ENCODE data around the gene RPL4.

Gene RPL4

DNA sequence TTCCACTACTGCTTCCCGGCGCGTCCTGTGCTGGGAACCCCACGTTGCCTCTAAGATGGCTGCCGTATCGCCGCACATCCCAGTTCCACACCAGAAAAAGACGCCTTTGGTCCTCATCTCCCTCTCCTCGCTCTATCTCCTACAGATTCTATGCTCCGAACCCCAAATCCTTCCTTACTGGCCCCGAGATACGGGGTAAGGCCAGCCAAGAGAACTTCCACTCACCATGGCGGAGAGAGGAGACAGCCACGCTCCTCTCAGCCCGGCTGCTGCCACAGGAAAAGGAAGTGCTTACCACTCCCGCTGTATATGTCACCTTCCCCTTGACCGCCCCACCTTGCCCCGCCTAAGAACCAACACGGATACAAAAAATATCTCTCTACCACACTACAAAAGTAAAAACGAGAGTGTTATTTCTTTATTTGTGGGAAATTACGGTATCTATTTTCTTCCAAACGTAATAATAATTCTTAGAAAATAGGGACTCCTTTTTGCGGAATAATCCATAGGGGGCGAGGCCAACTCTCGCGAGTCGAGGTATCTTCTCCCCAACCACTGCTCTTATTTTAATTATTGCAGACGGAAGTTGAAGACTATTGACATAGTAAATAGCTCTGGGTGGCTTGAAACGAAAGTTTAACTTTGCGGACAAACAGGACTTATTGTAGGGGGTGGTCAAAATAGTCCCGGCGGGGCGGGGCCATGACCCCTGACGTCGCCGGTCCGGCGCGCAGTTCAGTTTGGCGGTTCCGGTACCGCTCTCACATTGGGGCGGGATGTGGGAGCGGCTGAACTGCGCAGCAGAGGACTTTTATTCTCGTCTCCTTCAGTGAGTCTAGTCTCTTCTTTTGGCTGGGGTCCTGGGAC lies at the start of gene RPL4, which contains the start of gene ZWILCH:
Gene RPL4, minus strand, starts transcription at position 293 of the 867 bp plus-strand sequence. Its CDS starts 65 bp downstream, at position 228.
Gene ZWILCH, plus strand, starts transcription at position 764 of the 867 bp plus-strand sequence. Its CDS starts 13 bp downstream, at position 777.
- no peaks in the 10 kb centered on the region for H3K9me3 Mint-ChIP-seq
- H3K27ac Mint-ChIP-seq (ENCODE audit: low read depth) = peak within 1 kb of the TSS; percentile 96
- peak; percentile 89 for ATAC-seq (replicated peaks; ENCODE audit: extremely low read depth, poor library complexity, severe bottlenecking)
- no peaks in the 10 kb centered on the region for H3K27me3 Mint-ChIP-seq
- DNase-seq (ENCODE audit: low spot score in 2 of 2) = peak; percentile 75 to 80
- peak within 1 kb of the TSS; percentile 88 for H3K4me3 Mint-ChIP-seq
- peaks cover 48% of the 10 kb centered on the region for H3K4me1 Mint-ChIP-seq
- peaks cover 50% of the 10 kb centered on the region for H3K36me3 Mint-ChIP-seq (ENCODE audit: insufficient read depth)

DNA sequence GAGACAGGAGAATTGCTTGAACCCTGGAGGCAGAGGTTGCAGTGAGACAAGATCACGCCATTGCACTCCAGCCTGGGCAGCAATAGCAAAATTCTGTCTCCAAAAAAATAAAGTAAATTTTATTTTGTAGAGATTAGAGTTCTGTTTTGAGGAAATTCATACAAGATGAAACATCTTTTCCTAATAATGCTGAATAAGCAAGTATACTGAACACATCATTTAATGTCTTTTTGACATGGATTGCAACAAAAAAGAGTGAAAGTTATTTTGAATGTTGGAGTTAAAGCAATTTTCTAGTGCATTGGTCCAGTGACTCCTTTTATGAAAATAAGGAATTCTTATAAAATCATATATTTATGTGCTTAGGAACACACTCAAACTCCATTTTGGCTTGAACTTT lies 40.6 kb upstream of the RPL4 start:
- H3K27ac Mint-ChIP-seq (ENCODE audit: low read depth) = no peak overlapping the region
- H3K4me3 Mint-ChIP-seq = no peak overlapping the region
- H3K36me3 Mint-ChIP-seq (ENCODE audit: insufficient read depth) = peaks cover 21% of the 10 kb centered on the region
- ATAC-seq (replicated peaks; ENCODE audit: extremely low read depth, poor library complexity, severe bottlenecking) = no peak
- no peaks in the 10 kb centered on the region for H3K27me3 Mint-ChIP-seq
- no peaks in the 10 kb centered on the region for H3K4me1 Mint-ChIP-seq
- no peak for DNase-seq (ENCODE audit: low spot score in 2 of 2)
- H3K9me3 Mint-ChIP-seq = no peaks in the 10 kb centered on the region

DNA sequence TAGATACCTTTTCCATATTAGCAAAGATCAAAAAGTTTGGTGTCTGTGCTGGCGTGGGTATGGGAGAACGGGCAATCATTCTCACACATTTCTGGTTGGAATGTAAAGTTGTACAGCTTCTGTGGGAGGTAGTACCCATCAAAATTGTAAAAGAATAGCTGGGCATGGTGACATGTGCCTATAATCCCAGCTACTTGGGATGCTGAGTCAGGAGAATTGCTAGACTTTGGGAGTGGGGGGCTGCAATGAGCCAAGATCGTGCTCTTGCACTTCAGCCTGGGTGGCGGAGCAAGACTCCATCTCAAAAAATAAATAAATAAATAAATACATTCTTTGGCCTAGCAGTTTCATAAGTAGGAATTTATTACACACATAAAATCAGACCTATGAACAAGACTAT lies 38.2 kb upstream of the RPL4 start:
- peaks cover 21% of the 10 kb centered on the region for H3K36me3 Mint-ChIP-seq (ENCODE audit: insufficient read depth)
- DNase-seq (ENCODE audit: low spot score in 2 of 2) (no peak), ATAC-seq (replicated peaks; ENCODE audit: extremely low read depth, poor library complexity, severe bottlenecking) (no peak)
- H3K27ac Mint-ChIP-seq (ENCODE audit: low read depth) = no peak overlapping the region
- no peak overlapping the region for H3K4me3 Mint-ChIP-seq
- H3K27me3 Mint-ChIP-seq = no peaks in the 10 kb centered on the region
- H3K9me3 Mint-ChIP-seq = no peaks in the 10 kb centered on the region
- no peaks in the 10 kb centered on the region for H3K4me1 Mint-ChIP-seq

DNA sequence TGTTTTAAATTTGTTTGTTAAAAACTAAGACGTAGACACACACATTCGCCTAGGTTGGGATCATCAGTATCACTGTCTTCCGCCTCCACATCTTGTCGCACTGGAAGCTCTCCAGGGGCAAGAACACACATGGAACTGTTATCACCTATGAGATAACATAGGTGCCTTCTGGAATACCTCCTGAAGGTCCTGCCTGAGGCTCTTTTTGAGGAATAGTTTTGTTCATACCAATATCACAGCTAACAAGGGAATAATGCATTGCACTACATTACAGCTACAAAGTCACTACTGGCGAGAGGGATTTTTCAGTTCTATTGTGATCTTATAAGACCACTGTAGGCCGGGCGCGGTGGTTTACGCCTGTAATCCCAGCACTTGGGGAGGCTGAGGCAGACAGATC lies 30.4 kb upstream of the RPL4 start:
- Mint-ChIP-seq H3K9me3 (no peaks in the 10 kb centered on the region), H3K4me1 (no peaks in the 10 kb centered on the region), H3K36me3 (ENCODE audit: insufficient read depth) (peaks cover 18% of the 10 kb centered on the region), H3K27me3 (no peaks in the 10 kb centered on the region), H3K27ac (ENCODE audit: low read depth) (no peak overlapping the region), H3K4me3 (no peak overlapping the region)
- ATAC-seq (replicated peaks; ENCODE audit: extremely low read depth, poor library complexity, severe bottlenecking) (no peak), DNase-seq (ENCODE audit: low spot score in 2 of 2) (no peak)

DNA sequence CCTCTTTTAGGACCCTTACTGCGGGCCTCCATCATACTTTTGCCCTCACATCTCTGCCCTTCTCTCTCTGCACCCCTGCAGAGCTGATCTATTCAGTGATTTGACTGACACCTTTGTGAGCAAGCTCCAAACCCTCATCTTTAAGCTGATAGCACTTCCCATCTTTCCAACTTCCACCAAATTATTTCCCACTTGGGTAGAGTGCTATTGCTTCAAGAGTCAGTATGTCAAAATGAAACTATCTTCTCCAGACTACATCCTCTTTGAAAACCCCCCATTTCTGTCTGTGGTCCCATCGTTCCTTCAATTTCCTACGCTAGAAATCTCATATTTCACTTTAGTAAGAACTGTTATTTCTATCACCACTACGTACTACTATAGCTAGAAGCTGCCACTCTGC lies 20.2 kb upstream of the RPL4 start:
- DNase-seq (ENCODE audit: low spot score in 2 of 2) (no peak), ATAC-seq (replicated peaks; ENCODE audit: extremely low read depth, poor library complexity, severe bottlenecking) (no peak)
- no peaks in the 10 kb centered on the region for H3K27me3 Mint-ChIP-seq
- no peak overlapping the region for H3K4me3 Mint-ChIP-seq
- H3K9me3 Mint-ChIP-seq = no peaks in the 10 kb centered on the region
- H3K27ac Mint-ChIP-seq (ENCODE audit: low read depth) = no peak overlapping the region
- H3K36me3 Mint-ChIP-seq (ENCODE audit: insufficient read depth) = peaks cover 14% of the 10 kb centered on the region
- peaks cover 9% of the 10 kb centered on the region for H3K4me1 Mint-ChIP-seq

DNA sequence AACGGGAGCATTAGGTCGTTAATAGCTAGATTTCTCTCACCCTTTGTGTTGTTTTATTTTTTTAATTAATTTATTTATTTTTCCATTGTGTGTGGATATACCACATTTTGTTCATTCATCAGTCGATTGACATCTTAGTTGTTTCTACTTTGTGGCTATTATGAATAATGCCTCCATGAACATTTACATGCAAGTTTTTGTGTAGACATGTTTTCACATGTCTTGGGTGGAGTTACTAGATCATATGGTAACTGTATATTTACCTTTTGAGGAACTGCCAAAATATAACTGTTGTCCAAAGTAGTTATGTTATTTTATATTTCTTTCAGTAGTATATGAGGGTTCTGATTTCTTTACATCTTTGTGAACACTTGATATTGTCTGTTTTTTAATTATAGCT lies 19.3 kb upstream of the RPL4 start:
- DNase-seq (ENCODE audit: low spot score in 2 of 2) = no peak
- Mint-ChIP-seq H3K9me3 (no peaks in the 10 kb centered on the region), H3K27ac (ENCODE audit: low read depth) (no peak overlapping the region), H3K4me1 (peaks cover 9% of the 10 kb centered on the region), H3K27me3 (no peaks in the 10 kb centered on the region), H3K36me3 (ENCODE audit: insufficient read depth) (peaks cover 12% of the 10 kb centered on the region), H3K4me3 (no peak overlapping the region)
- ATAC-seq (replicated peaks; ENCODE audit: extremely low read depth, poor library complexity, severe bottlenecking) = no peak

DNA sequence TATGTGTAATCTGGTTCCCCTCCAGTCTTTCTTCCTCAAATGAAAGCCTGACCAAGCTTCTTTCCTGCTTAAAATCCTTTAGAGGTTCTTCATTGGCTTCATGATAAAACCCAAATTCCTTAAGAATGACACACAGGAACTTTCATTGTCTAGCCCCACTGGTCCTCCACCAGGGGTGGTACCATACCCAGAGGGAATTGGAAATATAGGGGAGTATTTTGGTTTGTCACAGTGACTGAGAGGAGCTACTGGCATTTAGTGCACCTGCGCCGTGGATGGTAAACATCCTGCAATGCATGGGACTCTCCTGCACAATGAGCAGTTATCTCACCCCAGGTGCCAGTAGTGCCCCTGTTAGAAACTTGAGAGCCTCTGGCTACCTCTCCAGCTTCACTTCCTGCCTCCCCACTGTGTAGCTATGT lies 11.3 kb upstream of the RPL4 start:
- no peaks in the 10 kb centered on the region for H3K27me3 Mint-ChIP-seq
- H3K4me3 Mint-ChIP-seq = no peak overlapping the region
- DNase-seq (ENCODE audit: low spot score in 2 of 2) = no peak
- no peaks in the 10 kb centered on the region for H3K9me3 Mint-ChIP-seq
- H3K36me3 Mint-ChIP-seq (ENCODE audit: insufficient read depth) = peaks cover 21% of the 10 kb centered on the region
- H3K27ac Mint-ChIP-seq (ENCODE audit: low read depth) = no peak overlapping the region
- H3K4me1 Mint-ChIP-seq = no peaks in the 10 kb centered on the region
- no peak for ATAC-seq (replicated peaks; ENCODE audit: extremely low read depth, poor library complexity, severe bottlenecking)

DNA sequence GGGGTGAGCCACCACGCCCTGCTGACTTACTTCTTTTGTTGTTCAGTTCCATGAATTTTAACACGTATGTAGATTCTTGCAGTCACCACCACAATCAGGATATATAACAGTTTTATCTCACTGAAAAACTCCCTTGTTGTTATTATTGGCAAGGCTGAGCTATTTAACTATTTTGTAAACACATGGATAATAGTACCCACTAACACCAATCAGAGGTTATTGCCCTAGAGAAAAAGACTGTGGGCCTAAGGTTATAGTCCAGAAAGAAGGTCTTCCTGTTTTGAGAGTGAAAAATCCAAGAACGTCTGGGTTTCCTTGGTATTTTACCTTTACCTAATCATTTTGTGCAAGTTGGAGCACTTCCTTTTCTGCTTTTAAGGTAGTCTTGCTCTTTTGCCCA lies 9.9 kb upstream of the RPL4 start:
- Mint-ChIP-seq H3K27ac (ENCODE audit: low read depth) (no peak overlapping the region), H3K27me3 (no peaks in the 10 kb centered on the region), H3K4me3 (no peak overlapping the region), H3K4me1 (no peaks in the 10 kb centered on the region), H3K9me3 (no peaks in the 10 kb centered on the region), H3K36me3 (ENCODE audit: insufficient read depth) (peaks cover 21% of the 10 kb centered on the region)
- no peak for ATAC-seq (replicated peaks; ENCODE audit: extremely low read depth, poor library complexity, severe bottlenecking)
- DNase-seq (ENCODE audit: low spot score in 2 of 2) = no peak

DNA sequence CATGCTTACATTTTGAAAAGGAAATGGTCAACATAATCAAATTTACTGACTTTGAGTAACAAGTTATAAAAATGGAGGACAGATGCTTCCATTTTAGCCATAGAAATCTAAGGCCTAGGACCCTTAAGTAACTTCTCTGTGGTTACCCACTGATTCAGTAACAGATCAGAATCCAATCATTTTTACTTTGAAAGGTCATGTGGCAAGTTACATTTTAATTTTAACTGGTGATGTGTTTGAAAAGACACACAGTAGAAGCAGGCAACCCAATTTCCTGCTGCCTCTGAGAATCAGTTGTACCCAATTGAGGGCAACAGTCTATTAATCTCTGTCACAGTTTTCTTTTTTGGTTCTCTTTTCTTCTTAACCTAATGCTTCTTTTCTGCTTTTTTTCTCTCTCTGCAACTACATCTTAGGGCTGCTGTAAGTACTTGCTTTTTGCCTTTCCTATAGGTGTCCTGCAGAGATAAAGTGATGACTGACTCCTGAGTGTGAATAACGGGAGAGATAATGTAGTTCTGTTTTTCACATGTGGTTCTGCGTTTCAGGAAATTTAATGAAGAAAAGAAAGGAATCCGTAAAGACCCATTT lies 3.7 kb upstream of the RPL4 start:
- no peak overlapping the region for H3K4me3 Mint-ChIP-seq
- no peak overlapping the region for H3K27ac Mint-ChIP-seq (ENCODE audit: low read depth)
- no peak for ATAC-seq (replicated peaks; ENCODE audit: extremely low read depth, poor library complexity, severe bottlenecking)

DNA sequence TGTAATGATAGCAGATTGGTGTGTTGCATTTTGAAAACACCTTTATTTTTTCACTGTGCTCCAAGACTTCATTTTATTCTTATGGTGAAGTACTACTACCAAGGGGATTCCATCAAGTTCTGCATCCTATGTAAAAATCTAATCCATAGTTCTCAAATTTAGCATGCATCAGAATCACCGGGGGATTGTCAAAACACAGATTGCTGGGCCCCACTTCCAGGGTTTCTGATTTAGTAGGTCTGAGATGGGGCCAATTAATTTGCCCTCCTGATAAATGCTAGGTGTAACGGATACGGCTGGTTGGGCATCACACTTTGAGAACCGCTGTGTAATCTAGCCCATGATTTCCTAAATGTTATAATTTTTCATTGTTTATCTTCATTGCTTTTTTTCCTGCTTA lies 1.2 kb upstream of the RPL4 start:
- DNase-seq (ENCODE audit: low spot score in 2 of 2) = no peak
- ATAC-seq (replicated peaks; ENCODE audit: extremely low read depth, poor library complexity, severe bottlenecking) = no peak
- H3K4me1 Mint-ChIP-seq = peaks cover 42% of the 10 kb centered on the region
- H3K27me3 Mint-ChIP-seq = no peaks in the 10 kb centered on the region
- H3K36me3 Mint-ChIP-seq (ENCODE audit: insufficient read depth) = peaks cover 40% of the 10 kb centered on the region
- H3K27ac Mint-ChIP-seq (ENCODE audit: low read depth) = peak overlapping the region; percentile 96
- H3K9me3 Mint-ChIP-seq = no peaks in the 10 kb centered on the region
- peak overlapping the region; percentile 88 for H3K4me3 Mint-ChIP-seq

More for the DNA sequence above, 3.7 kb upstream of the RPL4 start:
- Mint-ChIP-seq H3K9me3 (no peaks in the 10 kb centered on the region), H3K36me3 (ENCODE audit: insufficient read depth) (peaks cover 18% of the 10 kb centered on the region), H3K27me3 (no peaks in the 10 kb centered on the region), H3K4me1 (peaks cover 27% of the 10 kb centered on the region)
- DNase-seq (ENCODE audit: low spot score in 2 of 2) = no peak

DNA sequence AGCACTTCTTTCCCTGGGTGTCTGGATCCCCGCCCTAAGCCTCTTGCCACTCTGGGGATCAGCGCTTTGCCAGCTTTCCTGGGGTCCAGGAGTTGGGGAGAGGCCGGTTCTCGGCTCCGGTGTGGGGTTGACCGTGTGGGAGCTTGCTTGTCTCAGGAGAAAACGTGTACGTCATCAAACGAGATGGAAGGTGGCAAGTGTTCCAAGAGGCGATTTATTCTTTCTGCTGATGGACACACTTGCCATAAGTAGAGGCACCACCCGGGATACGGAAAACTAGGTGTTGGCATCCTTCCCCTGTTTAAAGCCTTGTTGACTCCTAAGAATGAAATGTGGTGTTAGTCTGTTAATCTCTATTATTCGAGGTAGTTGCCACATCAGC lies 766 bp upstream of the RPL4 start:
- DNase-seq (ENCODE audit: low spot score in 2 of 2) (no peak), ATAC-seq (replicated peaks; ENCODE audit: extremely low read depth, poor library complexity, severe bottlenecking) (peak; percentile 10)
- Mint-ChIP-seq H3K36me3 (ENCODE audit: insufficient read depth) (peaks cover 44% of the 10 kb centered on the region), H3K27ac (ENCODE audit: low read depth) (peak overlapping the region; percentile 96), H3K4me1 (peaks cover 43% of the 10 kb centered on the region), H3K27me3 (no peaks in the 10 kb centered on the region), H3K4me3 (peak overlapping the region; percentile 88), H3K9me3 (no peaks in the 10 kb centered on the region)

DNA sequence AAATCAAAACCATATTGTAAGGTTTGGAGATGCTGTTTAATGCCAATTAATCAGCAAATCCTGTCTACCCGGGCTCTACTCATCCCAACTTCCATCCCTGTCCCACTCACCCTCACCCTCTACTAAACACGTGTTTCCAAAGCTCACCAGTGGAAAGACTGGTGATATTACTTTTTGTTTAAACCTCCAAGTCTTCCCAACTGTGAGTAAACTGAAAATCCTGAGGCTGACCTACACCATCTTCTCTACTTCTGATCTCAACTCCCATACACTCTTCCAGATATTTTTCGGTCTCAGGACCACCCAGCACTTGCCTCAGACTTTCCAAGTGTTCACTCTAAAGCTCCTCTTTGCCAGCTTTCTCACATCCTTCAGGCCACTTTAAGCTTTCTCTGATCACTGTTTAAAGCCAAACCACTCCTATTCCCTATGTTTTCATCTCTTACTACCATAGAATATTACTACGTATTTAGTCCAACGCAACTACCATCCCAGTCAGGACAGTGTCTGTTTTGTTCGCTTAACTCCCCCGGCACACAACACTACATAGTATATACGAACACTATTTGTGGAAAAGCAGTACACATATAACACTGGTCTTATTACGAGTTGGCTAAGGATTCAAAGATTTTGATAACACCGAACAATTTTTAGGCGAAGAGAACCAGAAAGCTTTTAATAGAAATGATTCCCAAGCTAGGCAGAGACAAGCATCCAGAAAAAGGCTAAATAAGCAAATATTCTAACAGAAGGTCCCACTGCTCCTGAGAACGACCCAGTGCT lies 684 bp downstream of the RPL4 start:
- peak overlapping the region; percentile 96 for H3K27ac Mint-ChIP-seq (ENCODE audit: low read depth)
- no peak for ATAC-seq (replicated peaks; ENCODE audit: extremely low read depth, poor library complexity, severe bottlenecking)
- no peaks in the 10 kb centered on the region for H3K9me3 Mint-ChIP-seq
- DNase-seq (ENCODE audit: low spot score in 2 of 2) = no peak
- H3K27me3 Mint-ChIP-seq = no peaks in the 10 kb centered on the region
- H3K36me3 Mint-ChIP-seq (ENCODE audit: insufficient read depth) = peaks cover 58% of the 10 kb centered on the region
- H3K4me1 Mint-ChIP-seq = peaks cover 48% of the 10 kb centered on the region
- H3K4me3 Mint-ChIP-seq = peak overlapping the region; percentile 88

Measured in central memory CD8-positive, alpha-beta T cell (primary cell).